Measurements from ENCODE around the gene JUNB.

Gene JUNB

GRCh38 chr19:12842511-12842910 is 51.2 kb downstream of the JUNB start:
- no peak for DNase-seq (ENCODE audit: low read depth in 2 of 2)

Measured in stimulated activated CD8-positive, alpha-beta memory T cell treated with anti-CD3 and anti-CD28 coated beads, Interleukin-2, amount 100 ng/mL, for 48 hours (primary cell).